CD4-positive, alpha-beta T cell (primary cell): ENCODE measurements around the gene ERO1A. TPM values are rescaled to one million over a fixed set of nuclear protein-coding genes. Genes with fewer than 3 reads are reported as not detected.

Experiments used
- ATAC-seq: fragments of 200-7000 bp; cut with Tn5 transposase; one replicate; pipeline ENCODE4 v1.10.0; 2022; ENCODE audit warnings: mild to moderate bottlenecking; ENCODE audit not compliant: poor library complexity
- CTCF ChIA-PET: fragments of 350-600 bp; sonication (Branson Sonifier 250); formaldehyde crosslinking; loops from one replicate; lab custom pipeline; 2021; ENCODE audit warnings: antibody characterized with exemption, inconsistent platforms; lab: Charles Lee
- POLR2A ChIA-PET: fragments of 350-600 bp; sonication (Branson Sonifier 250); formaldehyde crosslinking; loops from one replicate; lab custom pipeline; 2021; ENCODE audit warnings: antibody characterized with exemption, inconsistent platforms; lab: Charles Lee
- DNase-seq, 14 experiments: peaks; one replicate each; pipeline ENCODE4 v3.0.0-alpha.2; 2013 to 2020; ENCODE audit warnings: mixed read lengths in 2 of 14
- H3K27ac ChIP-seq, 2 donors: one replicate each; pipeline versions ENCODE4 v1.5.1 to v1.7.0; 2013; ENCODE audit warnings: low read length in 2 of 2, low read depth in 1 of 2, mild to moderate bottlenecking in 1 of 2
- H3K27me3 ChIP-seq, 2 experiments: 1 replicate in 1 of 2; 2 replicates in 1 of 2; pipeline versions ENCODE4 v1.6.1 to v1.7.0; 2013; ENCODE audit warnings: low read length in 2 of 2, control low read depth in 1 of 2, mild to moderate bottlenecking in 1 of 2, moderate library complexity in 1 of 2; ENCODE audit not compliant: insufficient read depth in 2 of 2, control insufficient read depth in 1 of 2
- H3K36me3 ChIP-seq: one replicate; pipeline ENCODE4 v1.6.1; 2013; ENCODE audit warnings: low read length, control low read depth; ENCODE audit not compliant: insufficient read depth
- H3K4me1 ChIP-seq: one replicate; pipeline ENCODE4 v1.6.1; 2013; ENCODE audit warnings: low read length, control low read depth; ENCODE audit not compliant: insufficient read depth
- H3K4me3 ChIP-seq: one replicate; pipeline ENCODE4 v1.5.1; 2013; ENCODE audit warnings: mild to moderate bottlenecking, low read length, moderate library complexity
- H3K9me3 ChIP-seq, 2 experiments: 1 replicate in 1 of 2; 2 replicates in 1 of 2; pipeline versions ENCODE4 v1.6.1 to v1.7.0; 2013; ENCODE audit warnings: low read length in 2 of 2, mild to moderate bottlenecking in 2 of 2, control low read depth in 1 of 2, moderate library complexity in 1 of 2; ENCODE audit not compliant: control insufficient read depth in 1 of 2, insufficient read depth in 1 of 2
- H3K27ac Mint-ChIP-seq: one replicate; pipeline ENCODE4 v1.8.0; 2020; ENCODE audit warnings: mixed read lengths
- H3K27me3 Mint-ChIP-seq: one replicate; pipeline ENCODE4 v1.8.0; 2021; ENCODE audit warnings: mixed read lengths
- H3K36me3 Mint-ChIP-seq: one replicate; pipeline ENCODE4 v1.8.0; 2021; ENCODE audit warnings: low read depth, mixed read lengths
- H3K4me1 Mint-ChIP-seq: one replicate; pipeline ENCODE4 v1.8.0; 2021; ENCODE audit warnings: low read depth, mixed read lengths
- H3K4me3 Mint-ChIP-seq: one replicate; pipeline ENCODE4 v1.8.0; 2020; ENCODE audit warnings: mild to moderate bottlenecking, mixed read lengths
- H3K9me3 Mint-ChIP-seq: one replicate; pipeline ENCODE4 v1.8.0; 2020; ENCODE audit warnings: mixed read lengths
- intact Hi-C, 2 experiments: fragments of 100-400 bp; cut with DNase I in 1 of 2; cut with micrococcal nuclease in 1 of 2; formaldehyde crosslinking; loops; one replicate each; pipeline versions ENCODE4 v1.15.1 to v1.9.0; 2023 to 2025; cut with DNase I, micrococcal nuclease
- total RNA-seq, 174 experiments: library from RNA in 2 of 174; stranded (reverse) in 2 of 174; gene quantifications; one replicate each; pipeline ENCODE4 v1.2.3 and lab custom pipeline; 2021 to 2026
- TF ChIP-seq, protein P1 (sequence below): fragments of 200-600 bp; IDR thresholded peaks from one replicate; pipeline ENCODE4 v1.8.0; 2022; ENCODE audit warnings: antibody characterized with exemption, mild to moderate bottlenecking

Gene ERO1A
- total RNA-seq, 2 experiments from 2014 or later: 58.6 to 60.7 TPM

DNA sequence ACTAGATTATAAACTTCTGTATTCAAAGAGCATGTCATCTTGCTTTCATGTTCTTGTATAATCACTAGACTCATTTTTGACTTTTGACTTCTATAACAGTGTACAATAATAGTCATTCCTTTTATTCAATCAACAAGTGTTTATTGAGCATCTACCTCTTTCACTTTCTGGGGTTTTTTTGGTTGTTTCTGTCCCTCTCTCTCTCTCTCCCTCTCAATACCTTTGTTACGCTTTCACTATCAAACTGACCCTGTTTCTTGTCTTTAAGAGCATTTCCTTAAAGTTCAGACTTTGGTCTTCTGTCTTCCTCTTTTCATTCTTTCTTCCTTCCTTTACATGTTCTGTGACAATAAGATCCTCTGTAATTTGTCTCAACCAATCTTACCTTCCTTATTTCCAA, 93.2 kb downstream of the ERO1A start:
- H3K4me3 Mint-ChIP-seq: no peak overlapping the region
- no peak for ATAC-seq

GRCh38 chr14:52599974-52600373, 95.4 kb downstream of the ERO1A start:
- intact Hi-C loops: no loop called here
- no peaks in the 10 kb centered on the region for H3K4me1 Mint-ChIP-seq
- DNase-seq: no peak
- H3K36me3 Mint-ChIP-seq: peaks cover 6% of the 10 kb centered on the region
- ChIA-PET CTCF (interaction anchor here (0.6 kb wide), 1 partner anchor 80 kb away, joined by 4 read pairs; no protein-coding TSS in a partner anchor), POLR2A (interaction anchor here (0.6 kb wide), 1 partner anchor 8 kb away, joined by 3 read pairs; no protein-coding TSS in a partner anchor)
- H3K27ac Mint-ChIP-seq: no peak overlapping the region
- peaks cover 0 to 11% of the 10 kb centered on the region in 2 experiments for H3K9me3 ChIP-seq
- no peaks in the 10 kb centered on the region for H3K27me3 ChIP-seq
- no peak overlapping the region for H3K4me3 Mint-ChIP-seq
- H3K4me1 ChIP-seq: no peaks in the 10 kb centered on the region
- no peaks in the 10 kb centered on the region for H3K27me3 Mint-ChIP-seq
- TF ChIP-seq, protein P1, sequence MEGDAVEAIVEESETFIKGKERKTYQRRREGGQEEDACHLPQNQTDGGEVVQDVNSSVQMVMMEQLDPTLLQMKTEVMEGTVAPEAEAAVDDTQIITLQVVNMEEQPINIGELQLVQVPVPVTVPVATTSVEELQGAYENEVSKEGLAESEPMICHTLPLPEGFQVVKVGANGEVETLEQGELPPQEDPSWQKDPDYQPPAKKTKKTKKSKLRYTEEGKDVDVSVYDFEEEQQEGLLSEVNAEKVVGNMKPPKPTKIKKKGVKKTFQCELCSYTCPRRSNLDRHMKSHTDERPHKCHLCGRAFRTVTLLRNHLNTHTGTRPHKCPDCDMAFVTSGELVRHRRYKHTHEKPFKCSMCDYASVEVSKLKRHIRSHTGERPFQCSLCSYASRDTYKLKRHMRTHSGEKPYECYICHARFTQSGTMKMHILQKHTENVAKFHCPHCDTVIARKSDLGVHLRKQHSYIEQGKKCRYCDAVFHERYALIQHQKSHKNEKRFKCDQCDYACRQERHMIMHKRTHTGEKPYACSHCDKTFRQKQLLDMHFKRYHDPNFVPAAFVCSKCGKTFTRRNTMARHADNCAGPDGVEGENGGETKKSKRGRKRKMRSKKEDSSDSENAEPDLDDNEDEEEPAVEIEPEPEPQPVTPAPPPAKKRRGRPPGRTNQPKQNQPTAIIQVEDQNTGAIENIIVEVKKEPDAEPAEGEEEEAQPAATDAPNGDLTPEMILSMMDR: no peak
- no peaks in the 10 kb centered on the region for H3K36me3 ChIP-seq
- ATAC-seq: no peak
- no peak overlapping the region for H3K27ac ChIP-seq
- H3K4me3 ChIP-seq: no peak overlapping the region
- peaks cover 7% of the 10 kb centered on the region for H3K9me3 Mint-ChIP-seq

More for the DNA sequence above, 93.2 kb downstream of the ERO1A start:
- no peak overlapping the region for H3K4me3 ChIP-seq
- Mint-ChIP-seq H3K9me3 (peaks cover 7% of the 10 kb centered on the region), H3K27ac (no peak overlapping the region), H3K27me3 (no peaks in the 10 kb centered on the region), H3K36me3 (no peaks in the 10 kb centered on the region), H3K4me1 (no peaks in the 10 kb centered on the region)
- DNase-seq: no peak
- no peaks in the 10 kb centered on the region for H3K27me3 ChIP-seq
- no peak overlapping the region for H3K27ac ChIP-seq
- H3K4me1 ChIP-seq: no peaks in the 10 kb centered on the region
- no peaks in the 10 kb centered on the region for H3K36me3 ChIP-seq
- POLR2A ChIA-PET: no interaction called here
- CTCF ChIA-PET: no interaction called here
- H3K9me3 ChIP-seq: peaks cover 0 to 3% of the 10 kb centered on the region in 2 experiments
- TF ChIP-seq, protein P1: no peak
- intact Hi-C loops: no loop called here

GRCh38 chr14:52598568-52598967, 96.8 kb downstream of the ERO1A start:
- no peaks in the 10 kb centered on the region for H3K27me3 ChIP-seq
- Mint-ChIP-seq H3K9me3 (peaks cover 7% of the 10 kb centered on the region), H3K4me1 (no peaks in the 10 kb centered on the region), H3K27ac (no peak overlapping the region), H3K4me3 (no peak overlapping the region), H3K27me3 (no peaks in the 10 kb centered on the region), H3K36me3 (peaks cover 6% of the 10 kb centered on the region)
- ATAC-seq: no peak
- DNase-seq: no peak
- TF ChIP-seq, protein P1: no peak
- intact Hi-C loops: no loop called here
- H3K9me3 ChIP-seq: peaks cover 0 to 7% of the 10 kb centered on the region in 2 experiments
- no peak overlapping the region for H3K27ac ChIP-seq
- POLR2A ChIA-PET: no interaction called here
- CTCF ChIA-PET: interaction anchor here (0.6 kb wide), 1 partner anchor 87 kb away, joined by 3 read pairs; no protein-coding TSS in a partner anchor
- no peaks in the 10 kb centered on the region for H3K36me3 ChIP-seq
- no peaks in the 10 kb centered on the region for H3K4me1 ChIP-seq
- H3K4me3 ChIP-seq: no peak overlapping the region
